ENCODE measurements around the gene FTH1.

The FTH1 gene

DNA sequence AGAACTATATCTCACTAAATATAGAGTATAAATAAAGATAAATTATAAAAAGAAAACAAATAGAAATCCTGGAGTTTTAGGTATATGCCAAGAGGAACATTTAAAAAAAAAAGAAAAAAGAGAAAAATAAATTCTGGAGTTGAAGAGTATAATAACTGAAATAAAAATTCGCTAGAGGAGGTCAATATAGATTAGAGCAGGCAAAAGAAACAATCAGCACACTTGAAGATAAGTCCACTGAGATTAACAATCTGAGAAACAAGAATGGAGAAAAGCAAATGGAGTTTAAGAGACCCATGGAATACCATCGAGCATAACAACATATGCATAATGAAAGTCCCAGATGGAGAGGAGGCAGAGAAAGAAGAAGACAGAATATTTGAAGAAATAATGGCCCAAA, 31.6 kb downstream of the FTH1 start:
- H3K27me3 ChIP-seq (ENCODE audit: insufficient read depth, insufficient read length) = no peaks in the 10 kb centered on the region
- no peaks in the 10 kb centered on the region for H3K36me3 ChIP-seq (ENCODE audit: insufficient read depth, insufficient read length, low read length)
- TF ChIP-seq SUZ12 (IDR thresholded peaks at IDR 0.05; ENCODE audit: extremely low read depth, insufficient read depth, insufficient read length) (no peak), YY1 (IDR thresholded peaks at IDR 0.05; ENCODE audit: insufficient read depth, insufficient read length) (no peak), ZNF274 (IDR thresholded peaks at IDR 0.05; ENCODE audit: low read depth, low read length) (no peak)
- no peak overlapping the region for H3K9ac ChIP-seq (ENCODE audit: insufficient read length, low read depth)
- peaks cover 19% of the 10 kb centered on the region for H3K9me3 ChIP-seq (ENCODE audit: insufficient read depth, low read length)
- no peak overlapping the region for H3K4me3 ChIP-seq (ENCODE audit: insufficient read length, low read depth)
- H3K4me1 ChIP-seq (ENCODE audit: insufficient read depth, insufficient read length) = no peaks in the 10 kb centered on the region
- DNase-seq (ENCODE audit: low read depth, low spot score) = no peak

DNA sequence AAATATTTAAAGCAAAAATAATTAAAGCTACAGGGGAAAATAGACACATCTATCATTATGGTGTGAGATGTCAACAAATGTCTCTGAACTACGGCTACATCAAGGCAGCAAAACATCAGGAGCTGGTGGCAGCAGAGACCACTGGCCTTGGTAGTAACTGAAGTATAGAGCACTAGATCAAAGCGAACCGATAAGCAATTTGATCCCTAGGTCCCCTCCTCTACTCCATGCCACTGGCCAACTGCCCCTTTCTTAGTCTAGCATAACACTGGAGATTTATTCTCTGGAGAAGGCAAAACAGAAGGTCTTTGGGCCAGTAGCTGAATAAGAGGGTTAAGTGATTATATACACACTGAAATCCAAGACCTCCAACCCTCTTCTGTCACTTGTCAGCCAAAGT, 36.5 kb downstream of the FTH1 start:
- TF ChIP-seq ZNF274 (IDR thresholded peaks at IDR 0.05; ENCODE audit: low read depth, low read length) = no peak
- no peak for TF ChIP-seq YY1 (IDR thresholded peaks at IDR 0.05; ENCODE audit: insufficient read depth, insufficient read length)
- TF ChIP-seq SUZ12 (IDR thresholded peaks at IDR 0.05; ENCODE audit: extremely low read depth, insufficient read depth, insufficient read length) = no peak
- Histone ChIP-seq H3K4me3 (ENCODE audit: insufficient read length, low read depth) (no peak overlapping the region), H3K9ac (ENCODE audit: insufficient read length, low read depth) (no peak overlapping the region), H3K36me3 (ENCODE audit: insufficient read depth, insufficient read length, low read length) (no peaks in the 10 kb centered on the region), H3K4me1 (ENCODE audit: insufficient read depth, insufficient read length) (no peaks in the 10 kb centered on the region), H3K27me3 (ENCODE audit: insufficient read depth, insufficient read length) (no peaks in the 10 kb centered on the region), H3K9me3 (ENCODE audit: insufficient read depth, low read length) (peaks cover 7% of the 10 kb centered on the region; the same call in 1 of the 2 replicates)
- no peak for DNase-seq (ENCODE audit: low read depth, low spot score)

DNA sequence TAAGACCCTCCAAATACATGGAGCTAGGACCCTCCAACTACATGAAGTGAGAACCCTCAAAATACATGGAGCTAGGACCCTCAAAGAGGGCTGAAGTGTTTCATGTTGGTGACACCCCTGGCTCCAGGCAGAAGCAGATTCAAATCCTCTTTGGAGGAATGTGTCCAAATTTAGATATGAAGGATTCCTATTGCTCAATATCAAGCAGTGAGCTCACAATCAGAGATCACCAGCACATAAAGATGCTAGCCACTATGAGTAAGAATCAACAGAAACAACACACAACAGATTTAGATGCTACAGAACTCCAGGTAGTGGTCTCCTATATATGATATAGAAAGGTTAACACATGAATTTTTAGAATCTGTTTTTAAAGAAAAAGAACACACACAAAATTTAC, 38.8 kb downstream of the FTH1 start:
- peaks cover 7% of the 10 kb centered on the region; the same call in 1 of the 2 replicates for H3K9me3 ChIP-seq (ENCODE audit: insufficient read depth, low read length)

DNA sequence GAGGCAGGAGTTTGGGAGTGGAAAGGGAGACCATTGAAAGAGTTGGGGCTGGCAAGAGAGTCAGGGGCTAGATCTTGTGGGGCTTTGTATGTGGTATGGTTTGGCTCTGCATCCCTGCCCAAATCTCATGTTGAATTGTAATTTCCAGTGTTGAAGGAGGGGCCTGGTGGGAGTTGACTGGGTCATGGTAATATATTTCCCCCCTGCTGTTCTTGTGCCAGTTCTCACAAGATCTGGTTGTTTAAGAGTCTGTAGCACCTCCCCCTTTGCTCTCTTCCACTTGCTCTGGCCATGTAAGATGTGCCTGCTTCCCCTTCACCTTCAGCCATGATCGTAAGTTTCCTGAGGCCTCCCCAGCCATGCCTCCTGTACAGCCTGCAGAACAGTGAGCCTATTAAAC, 39.9 kb downstream of the FTH1 start:
- Histone ChIP-seq H3K36me3 (ENCODE audit: insufficient read depth, insufficient read length, low read length) (no peaks in the 10 kb centered on the region), H3K9ac (ENCODE audit: insufficient read length, low read depth) (no peak overlapping the region), H3K4me1 (ENCODE audit: insufficient read depth, insufficient read length) (peaks cover 14% of the 10 kb centered on the region), H3K4me3 (ENCODE audit: insufficient read length, low read depth) (no peak overlapping the region), H3K9me3 (ENCODE audit: insufficient read depth, low read length) (no peaks in the 10 kb centered on the region), H3K27me3 (ENCODE audit: insufficient read depth, insufficient read length) (no peaks in the 10 kb centered on the region)
- no peak for TF ChIP-seq ZNF274 (IDR thresholded peaks at IDR 0.05; ENCODE audit: low read depth, low read length)
- TF ChIP-seq YY1 (IDR thresholded peaks at IDR 0.05; ENCODE audit: insufficient read depth, insufficient read length) = no peak
- TF ChIP-seq SUZ12 (IDR thresholded peaks at IDR 0.05; ENCODE audit: extremely low read depth, insufficient read depth, insufficient read length) = no peak
- no peak for DNase-seq (ENCODE audit: low read depth, low spot score)

More for the DNA sequence above, 38.8 kb downstream of the FTH1 start:
- DNase-seq (ENCODE audit: low read depth, low spot score) = no peak
- Histone ChIP-seq H3K9ac (ENCODE audit: insufficient read length, low read depth) (no peak overlapping the region), H3K27me3 (ENCODE audit: insufficient read depth, insufficient read length) (no peaks in the 10 kb centered on the region), H3K4me1 (ENCODE audit: insufficient read depth, insufficient read length) (peaks cover 7% of the 10 kb centered on the region), H3K36me3 (ENCODE audit: insufficient read depth, insufficient read length, low read length) (no peaks in the 10 kb centered on the region), H3K4me3 (ENCODE audit: insufficient read length, low read depth) (no peak overlapping the region)
- TF ChIP-seq ZNF274 (IDR thresholded peaks at IDR 0.05; ENCODE audit: low read depth, low read length) (no peak), YY1 (IDR thresholded peaks at IDR 0.05; ENCODE audit: insufficient read depth, insufficient read length) (no peak), SUZ12 (IDR thresholded peaks at IDR 0.05; ENCODE audit: extremely low read depth, insufficient read depth, insufficient read length) (no peak)

DNA sequence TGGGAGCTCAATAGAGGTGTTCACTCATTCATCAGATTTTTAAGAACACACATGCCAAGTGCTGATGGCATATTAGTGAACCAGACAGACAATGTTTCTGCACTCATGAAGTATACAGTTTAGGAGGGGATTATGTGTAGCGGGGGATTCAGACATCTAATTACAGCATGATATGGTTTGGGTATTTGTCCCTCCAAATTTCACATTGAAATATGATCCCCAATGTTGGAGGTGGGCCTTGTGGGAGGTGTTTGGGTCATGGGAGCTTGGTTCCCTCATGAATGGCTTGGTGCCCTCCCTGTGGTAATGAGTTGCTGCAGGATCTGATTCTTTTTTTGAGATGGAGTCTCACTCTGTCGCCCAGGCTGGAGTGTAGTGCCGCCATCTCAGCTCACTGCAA, 41.2 kb downstream of the FTH1 start:
- TF ChIP-seq SUZ12 (IDR thresholded peaks at IDR 0.05; ENCODE audit: extremely low read depth, insufficient read depth, insufficient read length) (no peak), ZNF274 (IDR thresholded peaks at IDR 0.05; ENCODE audit: low read depth, low read length) (no peak), YY1 (IDR thresholded peaks at IDR 0.05; ENCODE audit: insufficient read depth, insufficient read length) (no peak)
- Histone ChIP-seq H3K4me3 (ENCODE audit: insufficient read length, low read depth) (no peak overlapping the region), H3K27me3 (ENCODE audit: insufficient read depth, insufficient read length) (no peaks in the 10 kb centered on the region), H3K9ac (ENCODE audit: insufficient read length, low read depth) (no peak overlapping the region), H3K36me3 (ENCODE audit: insufficient read depth, insufficient read length, low read length) (no peaks in the 10 kb centered on the region), H3K9me3 (ENCODE audit: insufficient read depth, low read length) (no peaks in the 10 kb centered on the region), H3K4me1 (ENCODE audit: insufficient read depth, insufficient read length) (peaks cover 17% of the 10 kb centered on the region)
- DNase-seq (ENCODE audit: low read depth, low spot score) = no peak

DNA sequence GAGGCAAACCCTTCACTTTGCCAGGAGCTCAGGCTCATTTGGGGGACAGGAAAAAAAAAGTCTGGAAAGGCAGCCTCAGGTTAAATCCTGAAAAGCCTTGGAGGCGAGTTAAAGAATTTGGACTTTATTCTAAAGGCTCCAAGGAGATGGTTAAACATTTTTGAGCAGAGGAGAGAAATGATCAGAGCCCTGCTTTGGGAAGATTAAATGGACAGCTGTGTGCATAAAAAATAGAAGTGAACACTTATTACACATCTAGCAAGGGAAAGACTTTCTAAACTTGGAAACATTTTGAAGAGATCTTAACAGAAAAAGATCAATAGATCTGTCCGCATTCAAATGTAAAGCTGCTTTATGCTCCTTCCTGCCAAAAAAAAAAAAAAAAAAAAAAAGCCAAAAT, 41.7 kb downstream of the FTH1 start:
- TF ChIP-seq ZNF274 (IDR thresholded peaks at IDR 0.05; ENCODE audit: low read depth, low read length) (no peak), YY1 (IDR thresholded peaks at IDR 0.05; ENCODE audit: insufficient read depth, insufficient read length) (no peak), SUZ12 (IDR thresholded peaks at IDR 0.05; ENCODE audit: extremely low read depth, insufficient read depth, insufficient read length) (no peak)
- no peaks in the 10 kb centered on the region for H3K9me3 ChIP-seq (ENCODE audit: insufficient read depth, low read length)
- H3K4me1 ChIP-seq (ENCODE audit: insufficient read depth, insufficient read length) = peaks cover 18% of the 10 kb centered on the region
- H3K4me3 ChIP-seq (ENCODE audit: insufficient read length, low read depth) = no peak overlapping the region
- no peaks in the 10 kb centered on the region for H3K27me3 ChIP-seq (ENCODE audit: insufficient read depth, insufficient read length)
- DNase-seq (ENCODE audit: low read depth, low spot score) = no peak
- H3K9ac ChIP-seq (ENCODE audit: insufficient read length, low read depth) = no peak overlapping the region
- no peaks in the 10 kb centered on the region for H3K36me3 ChIP-seq (ENCODE audit: insufficient read depth, insufficient read length, low read length)

DNA sequence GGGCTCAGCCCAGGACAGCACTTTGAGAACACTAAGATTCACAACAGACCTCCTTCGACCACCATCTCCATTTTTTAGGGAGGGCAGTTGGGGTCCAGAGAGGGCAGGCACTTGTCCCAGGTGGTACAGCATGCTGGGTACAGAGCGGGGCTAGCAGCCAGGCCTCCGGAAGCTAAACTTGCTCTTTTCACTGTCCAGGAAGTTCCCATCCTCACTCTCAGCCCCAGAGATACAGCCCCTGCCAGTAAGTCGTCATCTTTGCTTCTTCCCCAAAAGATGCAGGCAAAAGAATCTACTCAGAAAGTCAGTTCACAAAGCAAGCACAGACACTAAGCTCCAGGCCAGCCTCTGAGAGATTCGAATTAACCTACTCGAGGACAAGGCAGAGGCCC, 43.4 kb downstream of the FTH1 start:
- Histone ChIP-seq H3K9ac (ENCODE audit: insufficient read length, low read depth) (peak overlapping the region; percentile 58), H3K4me3 (ENCODE audit: insufficient read length, low read depth) (no peak overlapping the region), H3K4me1 (ENCODE audit: insufficient read depth, insufficient read length) (peaks cover 20% of the 10 kb centered on the region)

More for the DNA sequence above, 43.4 kb downstream of the FTH1 start:
- TF ChIP-seq SUZ12 (IDR thresholded peaks at IDR 0.05; ENCODE audit: extremely low read depth, insufficient read depth, insufficient read length) (no peak), ZNF274 (IDR thresholded peaks at IDR 0.05; ENCODE audit: low read depth, low read length) (no peak), YY1 (IDR thresholded peaks at IDR 0.05; ENCODE audit: insufficient read depth, insufficient read length) (no peak)
- no peaks in the 10 kb centered on the region for H3K36me3 ChIP-seq (ENCODE audit: insufficient read depth, insufficient read length, low read length)
- no peak for DNase-seq (ENCODE audit: low read depth, low spot score)
- H3K27me3 ChIP-seq (ENCODE audit: insufficient read depth, insufficient read length) = peaks cover 7% of the 10 kb centered on the region
- H3K9me3 ChIP-seq (ENCODE audit: insufficient read depth, low read length) = no peaks in the 10 kb centered on the region
